Measurements from ENCODE around the gene PCCB. TPM values are rescaled to one million over a fixed set of nuclear protein-coding genes. Genes with fewer than 3 reads are reported as not detected.

PCCB gene
- total RNA-seq, 4 donors from 2014 or later = 22.2 to 37.9 (median 29.0) TPM

- DNase-seq (ENCODE audit: low spot score) (no peak), ATAC-seq (ENCODE audit: low FRiP score) (no peak)
- no peak for TF ChIP-seq CTCF (IDR thresholded peaks at IDR 0.05)
Observed at GRCh38 chr3:136300444-136300843, 50.3 kb downstream of the PCCB start.

GRCh38 chr3:136305879-136306278 lies 55.7 kb downstream of the PCCB start:
- no peak for ATAC-seq (ENCODE audit: low FRiP score)
- no peak for TF ChIP-seq CTCF (IDR thresholded peaks at IDR 0.05)
- DNase-seq (ENCODE audit: low spot score) = no peak

DNA sequence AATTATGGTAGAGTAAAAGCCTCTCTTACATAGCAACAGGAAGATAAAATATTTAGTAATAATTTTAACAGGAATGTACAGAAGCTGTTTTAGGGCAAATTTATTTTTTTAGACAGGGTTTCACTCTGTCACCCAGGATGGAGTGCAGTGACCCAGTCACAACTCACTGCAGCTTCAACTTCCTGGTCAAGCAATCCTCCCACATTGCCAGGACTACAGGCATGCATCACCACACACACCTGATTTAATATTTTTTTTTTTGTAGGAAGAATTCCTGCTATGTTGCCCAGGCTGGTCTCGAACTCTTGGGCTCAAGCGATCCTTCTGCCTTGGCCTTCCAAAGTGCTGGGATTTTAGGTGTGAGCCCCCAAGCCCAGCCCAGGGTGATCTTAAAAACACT lies 61.1 kb downstream of the PCCB start:
- DNase-seq (ENCODE audit: low spot score) (no peak), ATAC-seq (ENCODE audit: low FRiP score) (no peak)
- TF ChIP-seq CTCF (IDR thresholded peaks at IDR 0.05) = no peak

DNA sequence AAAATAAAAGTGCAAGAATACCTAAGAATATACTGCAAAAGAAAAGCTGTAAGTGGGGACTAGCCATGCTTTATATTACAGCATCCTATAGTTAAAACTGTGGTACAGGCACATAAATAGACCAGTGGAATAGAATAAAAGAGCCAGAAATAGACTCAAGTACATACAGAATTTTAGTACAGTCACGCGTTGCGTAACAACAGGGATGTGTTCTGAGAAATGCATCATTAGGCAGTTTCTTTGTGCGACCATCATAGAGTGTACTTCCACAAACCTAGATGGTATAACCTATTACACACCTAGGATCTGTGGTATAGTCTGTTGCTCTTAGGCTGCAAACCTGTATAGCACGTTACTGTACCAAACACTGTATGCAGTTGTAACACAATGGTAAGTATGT lies 61.8 kb downstream of the PCCB start:
- TF ChIP-seq CTCF (IDR thresholded peaks at IDR 0.05) = no peak
- ATAC-seq (ENCODE audit: low FRiP score) = no peak
- no peak for DNase-seq (ENCODE audit: low spot score)

- DNase-seq (ENCODE audit: low spot score) (no peak), ATAC-seq (ENCODE audit: low FRiP score) (no peak)
- TF ChIP-seq CTCF (IDR thresholded peaks at IDR 0.05) = no peak
Observed at GRCh38 chr3:136326316-136326715, 76.2 kb downstream of the PCCB start.

DNA sequence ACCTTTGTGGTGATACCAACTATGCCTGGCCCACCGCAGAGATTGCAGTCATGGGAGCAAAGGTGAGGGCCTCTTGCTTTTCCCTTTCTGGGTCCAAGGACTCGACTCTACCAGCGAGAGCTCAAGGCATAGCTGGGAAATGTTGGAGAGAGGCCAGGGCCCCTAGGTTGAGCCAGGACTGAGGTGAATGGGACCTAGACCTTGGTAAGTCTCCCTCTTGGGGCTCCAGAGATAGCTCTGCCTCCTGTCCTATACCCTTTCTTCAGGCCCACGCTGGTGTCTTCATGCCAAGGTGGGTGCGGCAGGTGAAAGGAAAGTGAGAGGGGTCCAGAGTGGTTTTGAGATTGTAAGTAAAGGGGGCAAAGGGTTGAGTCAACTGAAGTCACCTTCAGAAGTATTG lies 77.5 kb downstream of the PCCB start:
- no peak for TF ChIP-seq CTCF (IDR thresholded peaks at IDR 0.05)
- DNase-seq (ENCODE audit: low spot score) (no peak), ATAC-seq (ENCODE audit: low FRiP score) (no peak)

DNA sequence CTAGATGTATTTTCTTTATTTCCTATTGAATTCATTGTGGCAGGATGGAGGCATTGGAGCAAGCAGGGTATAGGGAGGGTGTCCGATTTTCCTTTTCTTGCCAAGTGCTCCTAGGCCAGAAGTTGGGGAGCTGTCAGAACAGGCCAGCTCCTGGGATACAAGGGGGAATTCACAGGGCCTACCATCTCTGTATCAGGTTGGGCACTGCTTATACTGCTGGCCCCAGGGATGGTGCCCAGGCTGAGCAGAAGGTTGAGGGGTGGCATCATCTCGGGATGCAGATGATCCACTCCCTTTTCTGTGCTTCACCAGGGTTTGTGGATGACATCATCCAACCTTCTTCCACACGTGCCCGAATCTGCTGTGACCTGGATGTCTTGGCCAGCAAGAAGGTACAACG lies 79.5 kb downstream of the PCCB start:
- ATAC-seq (ENCODE audit: low FRiP score) = no peak
- no peak for DNase-seq (ENCODE audit: low spot score)
- TF ChIP-seq CTCF (IDR thresholded peaks at IDR 0.05) = no peak

All from omental fat pad (tissue), 4 donors.